Spleen (tissue), 11 donors: ENCODE measurements around the gene IMMP2L. TPM values are rescaled to one million over a fixed set of nuclear protein-coding genes. Genes with fewer than 3 reads are reported as not detected.

Source experiments
- DNase-seq: peaks from one replicate; pipeline ENCODE4 v3.0.0-alpha.2; 2020
- H3K27ac ChIP-seq, 8 donors: fragments of 200-600 bp; sonication (generic) in 7 of 8; 1 replicate in 4 of 8; 2 replicates in 4 of 8; pipeline versions ENCODE4 v1.5.0 to v1.8.0; 2016 to 2021; ENCODE audit warnings: inconsistent platforms in 4 of 8, mild to moderate bottlenecking in 4 of 8, moderate library complexity in 1 of 8
- H3K27me3 ChIP-seq, 7 donors: fragments of 200-600 bp; sonication (generic) in 6 of 7; replicated peaks in 1 of 7; 1 replicate in 4 of 7; 2 replicates in 3 of 7; pipeline versions ENCODE4 v1.5.0 to v1.8.0; 2016 to 2021; ENCODE audit warnings: inconsistent platforms in 3 of 7, mild to moderate bottlenecking in 1 of 7
- H3K36me3 ChIP-seq, 6 donors: fragments of 200-600 bp; sonication (generic) in 5 of 6; 1 replicate in 4 of 6; 2 replicates in 2 of 6; pipeline versions ENCODE4 v1.5.0 to v1.8.0; 2016 to 2021; ENCODE audit warnings: inconsistent platforms in 2 of 6
- H3K4me1 ChIP-seq, 6 donors: fragments of 200-600 bp; sonication (generic) in 5 of 6; 1 replicate in 3 of 6; 2 replicates in 3 of 6; pipeline versions ENCODE4 v1.5.0 to v1.8.0; 2016 to 2021; ENCODE audit warnings: inconsistent platforms in 3 of 6
- H3K4me3 ChIP-seq, 8 donors: fragments of 200-600 bp; sonication (generic) in 7 of 8; 1 replicate in 4 of 8; 2 replicates in 4 of 8; pipeline versions ENCODE4 v1.5.0 to v1.8.0; 2016 to 2021; ENCODE audit warnings: inconsistent platforms in 4 of 8, mild to moderate bottlenecking in 4 of 8, moderate library complexity in 2 of 8
- H3K9me3 ChIP-seq, 8 donors: fragments of 200-600 bp; sonication (generic) in 7 of 8; 1 replicate in 4 of 8; 2 replicates in 4 of 8; pipeline versions ENCODE4 v1.5.0 to v1.8.0; 2016 to 2021; ENCODE audit warnings: inconsistent platforms in 4 of 8
- CTCF ChIP-seq, 11 experiments: fragments of 200-600 bp in 7 of 11; fragments of 450-650 bp in 4 of 11; sonication (generic) in 4 of 11; IDR thresholded peaks in 8 of 11; conservative IDR thresholded peaks in 3 of 11; 1 replicate in 7 of 11; 2 replicates in 4 of 11; pipeline versions ENCODE4 v1.4.0 to v1.8.0; 2016 to 2021; ENCODE audit warnings: antibody characterized with exemption in 11 of 11, inconsistent platforms in 4 of 11, mild to moderate bottlenecking in 1 of 11
- POLR2A ChIP-seq, 3 donors: fragments of 450-650 bp; IDR thresholded peaks; one replicate each; pipeline ENCODE4 v1.5.1; 2017; ENCODE audit warnings: antibody characterized with exemption in 3 of 3, mild to moderate bottlenecking in 1 of 3
- POLR2AphosphoS5 ChIP-seq, 3 donors: sonication (generic); formaldehyde crosslinking; IDR thresholded peaks; one replicate each; pipeline ENCODE4 v1.5.1; 2017; ENCODE audit warnings: antibody characterized with exemption in 3 of 3
- WGBS, 5 donors: extraction: QIAGEN DNeasy Blood & Tissue Kit in 3 of 5; methylation state at CpG; one replicate each; pipeline versions ENCODE4 v1.1.5 to v1.1.7; 2013 to 2018; 5-methylcytosine and 5-hydroxymethylcytosine counted together
- intact Hi-C: fragments of 100-400 bp; cut with DNase I; formaldehyde crosslinking; loops from one replicate; pipeline ENCODE4 v1.15.0; 2023; ENCODE audit warnings: low total_unique reads
- polyA plus RNA-seq, 3 donors: library from polyadenylated mRNA; stranded (reverse); fragments of 200-250 nt; gene quantifications; one replicate each; pipeline ENCODE4 v1.2.1, GENCODE V29; 2013
- total RNA-seq, 7 donors: library from RNA; depleted of rRNA in 3 of 7; stranded (reverse); fragments of >200 nt in 3 of 7; fragmentation: NEBNext Ultra II Directional in 4 of 7; extraction: Animal tissue kit (Norgen Biotek cat#: 25700) in 4 of 7; gene quantifications; one replicate each; pipeline versions ENCODE4 v1.1.0 to v1.2.1, GENCODE V29; 2016 to 2021
- donor health status: healthy with polysubstance abuse.
- donor health status: DM: no; HTN: no; CAD: no; lungs with moderate emphysema.
- donor health status: DM: no; HTN: no; CAD: no.
- donor health status: Bipolar disorder and iron deficiency.
- donor health status: healthy.
- donor health status: DM: no; HTN: no; CAD: no.
- donor health status: DM: yes; HTN: yes; CAD: no.

IMMP2L gene
- total and polyA plus RNA-seq, 10 donors = 6.5 to 32.7 (median 9.8) TPM

- DNase-seq = no peak
Observed at GRCh38 chr7:111014079-111014478, 548.2 kb downstream of the IMMP2L start.

DNA sequence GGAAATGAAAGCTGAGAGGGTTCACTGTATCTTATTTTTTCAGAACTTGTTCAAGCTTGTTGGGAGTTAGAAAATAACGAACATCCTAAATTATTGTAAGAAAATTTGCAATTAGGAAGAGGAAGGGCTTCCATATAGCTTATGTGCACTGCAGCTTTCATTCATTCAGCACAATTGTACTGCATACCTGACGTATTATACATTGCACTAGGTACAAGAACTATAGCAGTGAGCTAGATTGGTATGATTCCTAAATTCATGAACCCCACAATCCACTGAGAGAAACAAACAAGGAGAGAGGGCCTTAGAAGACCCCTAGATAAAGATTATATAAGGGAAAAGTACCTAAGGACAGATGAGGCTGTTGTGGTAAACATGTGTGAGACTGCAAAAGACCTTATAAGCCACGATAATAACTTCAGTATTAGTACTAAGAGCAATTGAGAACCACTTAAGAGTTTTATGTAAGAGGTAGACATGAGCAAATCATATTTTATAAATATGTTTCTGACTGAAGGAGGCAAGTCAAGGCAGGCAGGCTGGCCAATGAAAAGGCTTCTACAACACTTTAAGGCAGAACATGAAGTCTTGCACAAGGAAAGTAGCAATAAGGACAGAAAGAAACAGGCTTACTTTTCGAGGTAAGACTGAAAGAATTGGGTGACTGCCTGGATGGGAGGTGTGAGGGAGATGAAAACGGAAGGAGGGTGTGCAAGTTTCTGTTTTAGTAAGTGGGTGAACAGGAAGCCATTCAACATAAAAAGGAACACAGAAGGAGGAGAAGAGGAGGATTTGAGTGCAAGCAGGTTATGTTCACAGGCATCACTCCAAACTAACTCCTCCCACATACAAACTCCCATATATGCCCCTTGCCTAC is 549.3 kb downstream of the IMMP2L start:
- WGBS, 5 donors = 40 to 45% (median 44%) methylated on average over 5 of the region's 5 CpGs
- H3K36me3 ChIP-seq = no peaks in the 10 kb centered on the region
- H3K4me3 ChIP-seq = no peak overlapping the region
- peak overlapping the region in 6 of 8 donors; percentile 16 to 63 (median 50) for H3K27ac ChIP-seq
- no peaks in the 10 kb centered on the region for H3K27me3 ChIP-seq
- no peaks in the 10 kb centered on the region for H3K9me3 ChIP-seq
- intact Hi-C loops = no loop called here
- TF ChIP-seq CTCF (IDR thresholded peaks at IDR 0.05 in 8 of 11, conservative IDR thresholded peaks at IDR 0.05 in 3 of 11) = no peak
- no peak for TF ChIP-seq POLR2A (IDR thresholded peaks at IDR 0.05)
- TF ChIP-seq POLR2AphosphoS5 (IDR thresholded peaks at IDR 0.05) = no peak
- no peak for DNase-seq
- H3K4me1 ChIP-seq = peaks cover 4 to 21% (median 17%) of the 10 kb centered on the region in 6 donors

More at GRCh38 chr7:111014079-111014478, 548.2 kb downstream of the IMMP2L start:
- H3K27me3 ChIP-seq = no peaks in the 10 kb centered on the region
- peak overlapping the region in 4 of 8 donors; percentile 16 to 54 (median 50) for H3K27ac ChIP-seq
- no peaks in the 10 kb centered on the region for H3K36me3 ChIP-seq
- no peak overlapping the region for H3K4me3 ChIP-seq
- no peak for TF ChIP-seq CTCF (IDR thresholded peaks at IDR 0.05 in 8 of 11, conservative IDR thresholded peaks at IDR 0.05 in 3 of 11)
- TF ChIP-seq POLR2AphosphoS5 (IDR thresholded peaks at IDR 0.05) = no peak
- no peak for TF ChIP-seq POLR2A (IDR thresholded peaks at IDR 0.05)
- H3K4me1 ChIP-seq = peaks cover 4 to 21% (median 17%) of the 10 kb centered on the region in 6 donors
- H3K9me3 ChIP-seq = no peaks in the 10 kb centered on the region
- 87 to 96% (median 92%) methylated on average over 6 of the region's 6 CpGs for WGBS, 5 donors
- intact Hi-C loops = no loop called here

DNA sequence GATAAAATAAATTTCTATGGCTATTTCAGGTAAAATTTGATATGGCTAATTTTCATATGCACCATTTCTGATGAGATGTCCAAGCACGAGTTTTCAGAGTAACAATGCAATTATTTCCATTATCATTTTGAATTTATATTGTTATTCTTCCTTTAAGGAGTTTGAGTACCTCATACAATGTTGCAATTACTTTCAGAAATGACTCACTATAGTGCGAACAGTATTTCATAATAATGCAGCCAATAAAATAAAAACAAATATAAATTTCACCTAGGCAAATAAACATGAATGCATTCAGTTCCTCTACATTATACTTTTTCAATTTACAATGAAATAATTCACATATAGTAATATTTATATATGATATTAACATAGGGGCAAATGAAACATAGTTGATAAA is 550.1 kb downstream of the IMMP2L start:
- Histone ChIP-seq H3K9me3 (no peaks in the 10 kb centered on the region), H3K4me1 (peaks cover 4 to 21% (median 17%) of the 10 kb centered on the region in 6 donors), H3K27ac (peak overlapping the region in 1 of 8 donors; percentile 54), H3K27me3 (no peaks in the 10 kb centered on the region), H3K4me3 (no peak overlapping the region), H3K36me3 (no peaks in the 10 kb centered on the region)
- WGBS, 5 donors = 62 to 85% (median 67%) methylated on average over 2 of the region's 2 CpGs
- DNase-seq = no peak
- TF ChIP-seq CTCF (IDR thresholded peaks at IDR 0.05 in 8 of 11, conservative IDR thresholded peaks at IDR 0.05 in 3 of 11) = no peak
- no peak for TF ChIP-seq POLR2AphosphoS5 (IDR thresholded peaks at IDR 0.05)
- TF ChIP-seq POLR2A (IDR thresholded peaks at IDR 0.05) = no peak
- intact Hi-C loops = no loop called here

GRCh38 chr7:111011520-111011919 is 550.8 kb downstream of the IMMP2L start:
- no peaks in the 10 kb centered on the region for H3K9me3 ChIP-seq
- H3K27me3 ChIP-seq = no peaks in the 10 kb centered on the region
- intact Hi-C loops = no loop called here
- TF ChIP-seq CTCF (IDR thresholded peaks at IDR 0.05 in 8 of 11, conservative IDR thresholded peaks at IDR 0.05 in 3 of 11) (no peak), POLR2A (IDR thresholded peaks at IDR 0.05) (no peak), POLR2AphosphoS5 (IDR thresholded peaks at IDR 0.05) (no peak)
- H3K4me1 ChIP-seq = peaks cover 4 to 21% (median 17%) of the 10 kb centered on the region in 6 donors
- 82 to 85% (median 82%) methylated on average over 3 of the region's 3 CpGs for WGBS, 5 donors
- no peak overlapping the region for H3K27ac ChIP-seq
- H3K4me3 ChIP-seq = no peak overlapping the region
- H3K36me3 ChIP-seq = no peaks in the 10 kb centered on the region
- DNase-seq = no peak
